A673 (cell line): ENCODE results near the gene SLC35C1. TPM values are rescaled to one million over a fixed set of nuclear protein-coding genes. Genes with fewer than 3 reads are reported as not detected.

Experiments used
- BruUV-seq: library from RNA; stranded (reverse); fragments of 400-500 nt; replicated peaks from 2 replicates; lab custom pipeline; 2021; lab: Mats Ljungman, UMichigan
- CTCF ChIA-PET: fragments of 300-600 bp; sonication (Branson Sonifier 250); formaldehyde crosslinking; loops from one replicate; lab custom pipeline; 2022; ENCODE audit warnings: antibody characterized with exemption; lab: Charles Lee
- POLR2A ChIA-PET: fragments of 300-600 bp; sonication (Branson Sonifier 250); formaldehyde crosslinking; loops from one replicate; lab custom pipeline; 2022; ENCODE audit warnings: antibody characterized with exemption; ENCODE audit not compliant: low non-redundant PET; lab: Charles Lee
- DNase-seq: peaks from one replicate; pipeline ENCODE4 v3.0.0-alpha.2; 2015; ENCODE audit warnings: low spot score
- H3K27ac ChIP-seq: fragments of 200-600 bp; sonication (generic); 2 replicates; pipeline ENCODE4 v1.5.1; 2016; ENCODE audit warnings: mixed run types, low read depth, mild to moderate bottlenecking, mixed read lengths, antibody characterized with exemption, low read length; ENCODE audit not compliant: poor library complexity, severe bottlenecking
- H3K27me3 ChIP-seq: fragments of 200-600 bp; sonication (generic); replicated peaks from 2 replicates; pipeline ENCODE4 v1.6.1; 2017; ENCODE audit warnings: mixed run types, low read depth, mild to moderate bottlenecking, mixed read lengths, antibody characterized with exemption, low read length; ENCODE audit not compliant: insufficient read depth, poor library complexity
- H3K36me3 ChIP-seq: fragments of 200-600 bp; sonication (generic); 2 replicates; pipeline ENCODE4 v1.6.1; 2016; ENCODE audit warnings: mixed run types, mild to moderate bottlenecking, mixed read lengths, antibody characterized with exemption, low read length; ENCODE audit not compliant: insufficient read depth, poor library complexity, severe bottlenecking
- H3K4me1 ChIP-seq: fragments of 200-600 bp; sonication (generic); 2 replicates; pipeline ENCODE4 v1.6.1; 2017; ENCODE audit warnings: mixed run types, mild to moderate bottlenecking, mixed read lengths, antibody characterized with exemption, low read length; ENCODE audit not compliant: insufficient read depth, poor library complexity, severe bottlenecking
- H3K4me3 ChIP-seq: fragments of 200-600 bp; sonication (generic); 2 replicates; pipeline ENCODE4 v1.5.1; 2016; ENCODE audit warnings: low read depth, mixed run types, mild to moderate bottlenecking, mixed read lengths, low read length; ENCODE audit not compliant: poor library complexity, severe bottlenecking
- H3K9me3 ChIP-seq: fragments of 200-600 bp; sonication (generic); 2 replicates; pipeline ENCODE4 v1.6.1; 2016; ENCODE audit warnings: mixed run types, low read depth, mild to moderate bottlenecking, mixed read lengths, antibody characterized with exemption, low read length; ENCODE audit not compliant: poor library complexity, severe bottlenecking
- EZH2 ChIP-seq: fragments of 200-600 bp; sonication (generic); IDR thresholded peaks from 2 replicates; pipeline ENCODE4 v1.6.1; 2017; ENCODE audit warnings: borderline replicate concordance, low read depth, mild to moderate bottlenecking, mixed read lengths, antibody characterized with exemption, low read length; ENCODE audit not compliant: poor library complexity, severe bottlenecking
- intact Hi-C: fragments of 100-400 bp; cut with micrococcal nuclease; formaldehyde crosslinking; loops from one replicate; pipeline ENCODE4 v1.10.0; 2022; ENCODE audit not compliant: unreplicated experiment
- total RNA-seq: library from RNA; stranded (reverse); gene quantifications from 2 replicates; pipeline ENCODE4 v1.2.3, GENCODE V29; 2021
- TF ChIP-seq, protein P1 (sequence below): fragments of 300-800, 200-600 bp; sonication (generic); conservative IDR thresholded peaks from 2 replicates; pipeline ENCODE4 v1.5.1; 2017; ENCODE audit warnings: low read depth, mild to moderate bottlenecking, antibody characterized with exemption, low read length, moderate library complexity, mixed read lengths

Gene SLC35C1
- total RNA-seq, 1 experiment from 2014 or later = 32.5 TPM

DNA sequence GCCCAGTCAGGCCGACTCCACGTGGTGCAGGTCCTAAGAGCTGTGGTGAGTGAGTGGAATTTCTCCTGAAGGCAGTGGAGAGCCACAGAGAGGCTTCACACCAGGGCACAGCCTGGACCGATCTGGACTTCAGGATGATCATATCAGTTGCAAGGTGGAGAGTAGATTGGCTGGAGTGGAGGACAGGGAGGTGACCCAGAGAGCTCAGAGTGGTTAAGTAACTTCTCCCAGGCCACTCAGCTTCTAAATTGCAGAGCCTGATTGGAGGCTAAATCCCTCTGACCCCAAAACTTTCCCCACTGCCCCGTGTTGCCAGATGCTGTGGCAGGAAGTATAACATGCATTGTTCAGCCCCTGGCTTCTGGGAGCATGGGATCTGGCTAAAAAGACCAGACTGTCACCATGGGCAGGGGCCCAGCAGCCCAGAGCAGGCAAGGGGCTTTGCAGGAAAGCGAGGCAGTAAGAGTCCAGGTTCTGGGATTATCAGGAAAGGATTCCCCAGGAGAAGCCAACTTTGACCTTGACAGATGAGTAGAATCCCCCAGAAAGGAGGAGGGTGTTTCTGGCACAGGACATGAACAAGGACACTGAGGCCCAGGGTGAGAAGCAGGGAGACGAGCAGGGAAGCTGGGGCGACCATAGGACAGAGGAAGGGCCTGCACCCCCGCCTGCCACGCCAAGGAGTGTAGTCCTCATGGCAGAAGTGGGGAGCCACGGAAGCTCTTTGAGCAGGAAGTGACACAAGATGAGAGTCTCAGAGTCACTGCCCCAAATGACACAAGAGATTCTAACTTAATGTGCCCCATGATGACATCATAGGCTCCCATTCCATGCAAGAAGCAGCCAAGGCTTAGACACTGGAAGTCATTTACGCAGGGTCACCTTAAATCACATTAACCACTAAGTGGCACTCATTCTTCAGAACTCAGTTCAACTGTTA lies 4.8 kb downstream of the SLC35C1 start:
- ChIA-PET CTCF (no interaction called here), POLR2A (no interaction called here)
- H3K27me3 ChIP-seq = no peaks in the 10 kb centered on the region
- TF ChIP-seq EZH2 = no peak
- TF ChIP-seq, protein P1, sequence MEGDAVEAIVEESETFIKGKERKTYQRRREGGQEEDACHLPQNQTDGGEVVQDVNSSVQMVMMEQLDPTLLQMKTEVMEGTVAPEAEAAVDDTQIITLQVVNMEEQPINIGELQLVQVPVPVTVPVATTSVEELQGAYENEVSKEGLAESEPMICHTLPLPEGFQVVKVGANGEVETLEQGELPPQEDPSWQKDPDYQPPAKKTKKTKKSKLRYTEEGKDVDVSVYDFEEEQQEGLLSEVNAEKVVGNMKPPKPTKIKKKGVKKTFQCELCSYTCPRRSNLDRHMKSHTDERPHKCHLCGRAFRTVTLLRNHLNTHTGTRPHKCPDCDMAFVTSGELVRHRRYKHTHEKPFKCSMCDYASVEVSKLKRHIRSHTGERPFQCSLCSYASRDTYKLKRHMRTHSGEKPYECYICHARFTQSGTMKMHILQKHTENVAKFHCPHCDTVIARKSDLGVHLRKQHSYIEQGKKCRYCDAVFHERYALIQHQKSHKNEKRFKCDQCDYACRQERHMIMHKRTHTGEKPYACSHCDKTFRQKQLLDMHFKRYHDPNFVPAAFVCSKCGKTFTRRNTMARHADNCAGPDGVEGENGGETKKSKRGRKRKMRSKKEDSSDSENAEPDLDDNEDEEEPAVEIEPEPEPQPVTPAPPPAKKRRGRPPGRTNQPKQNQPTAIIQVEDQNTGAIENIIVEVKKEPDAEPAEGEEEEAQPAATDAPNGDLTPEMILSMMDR = no peak
- peaks cover 27% of the 10 kb centered on the region for H3K4me1 ChIP-seq
- H3K4me3 ChIP-seq = no peak overlapping the region
- intact Hi-C loops = no loop called here
- peaks cover 17% of the 10 kb centered on the region for H3K36me3 ChIP-seq
- no peak overlapping the region for H3K27ac ChIP-seq
- no TSS peak for BruUV-seq
- H3K9me3 ChIP-seq = no peaks in the 10 kb centered on the region
- DNase-seq = peak; percentile 59

DNA sequence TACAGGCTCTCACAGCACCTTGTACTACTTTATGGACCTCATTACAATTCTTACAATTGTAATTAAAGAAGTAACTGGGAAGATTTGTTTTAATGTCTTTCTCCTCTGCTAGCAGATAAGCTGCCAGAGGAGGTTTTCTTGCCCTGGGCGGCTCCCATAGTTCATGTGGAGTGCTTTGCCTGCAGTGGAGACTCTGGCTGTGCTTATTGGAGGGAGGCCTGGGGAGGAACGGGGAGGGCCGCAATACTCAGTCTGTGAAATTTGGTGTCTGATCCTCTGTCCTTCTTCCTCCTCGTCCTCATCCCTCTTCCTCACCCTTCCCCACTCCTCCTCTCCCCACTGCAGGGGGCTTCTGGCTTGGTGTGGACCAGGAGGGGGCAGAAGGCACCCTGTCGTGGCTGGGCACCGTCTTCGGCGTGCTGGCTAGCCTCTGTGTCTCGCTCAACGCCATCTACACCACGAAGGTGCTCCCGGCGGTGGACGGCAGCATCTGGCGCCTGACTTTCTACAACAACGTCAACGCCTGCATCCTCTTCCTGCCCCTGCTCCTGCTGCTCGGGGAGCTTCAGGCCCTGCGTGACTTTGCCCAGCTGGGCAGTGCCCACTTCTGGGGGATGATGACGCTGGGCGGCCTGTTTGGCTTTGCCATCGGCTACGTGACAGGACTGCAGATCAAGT lies 5.6 kb downstream of the SLC35C1 start:
- no TSS peak for BruUV-seq
- Histone ChIP-seq H3K27ac (no peak overlapping the region), H3K4me3 (no peak overlapping the region), H3K4me1 (peaks cover 25% of the 10 kb centered on the region), H3K36me3 (peaks cover 17% of the 10 kb centered on the region), H3K27me3 (no peaks in the 10 kb centered on the region), H3K9me3 (no peaks in the 10 kb centered on the region)
- ChIA-PET POLR2A (no interaction called here), CTCF (no interaction called here)
- no peak for DNase-seq
- TF ChIP-seq, protein P1 = no peak
- TF ChIP-seq EZH2 = no peak
- intact Hi-C loops = no loop called here

DNA sequence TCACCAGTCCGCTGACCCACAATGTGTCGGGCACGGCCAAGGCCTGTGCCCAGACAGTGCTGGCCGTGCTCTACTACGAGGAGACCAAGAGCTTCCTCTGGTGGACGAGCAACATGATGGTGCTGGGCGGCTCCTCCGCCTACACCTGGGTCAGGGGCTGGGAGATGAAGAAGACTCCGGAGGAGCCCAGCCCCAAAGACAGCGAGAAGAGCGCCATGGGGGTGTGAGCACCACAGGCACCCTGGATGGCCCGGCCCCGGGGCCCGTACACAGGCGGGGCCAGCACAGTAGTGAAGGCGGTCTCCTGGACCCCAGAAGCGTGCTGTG lies 6.1 kb downstream of the SLC35C1 start:
- no peak for DNase-seq

More for the DNA sequence above, 6.1 kb downstream of the SLC35C1 start:
- no peak for TF ChIP-seq EZH2
- TF ChIP-seq, protein P1 = no peak
- no peak overlapping the region for H3K27ac ChIP-seq
- no peaks in the 10 kb centered on the region for H3K9me3 ChIP-seq
- H3K4me1 ChIP-seq = peaks cover 20% of the 10 kb centered on the region
- ChIA-PET POLR2A (no interaction called here), CTCF (no interaction called here)
- intact Hi-C loops = no loop called here
- peaks cover 17% of the 10 kb centered on the region for H3K36me3 ChIP-seq
- no TSS peak for BruUV-seq
- no peaks in the 10 kb centered on the region for H3K27me3 ChIP-seq
- H3K4me3 ChIP-seq = no peak overlapping the region
